Lower lobe of right lung (tissue), 2 donors: ENCODE results near the gene ZCCHC12. TPM values are rescaled to one million over a fixed set of nuclear protein-coding genes. Genes with fewer than 3 reads are reported as not detected.

Experiments
- ATAC-seq, 2 donors: fragments of 200-7000 bp; cut with Tn5 transposase; one replicate each; pipeline ENCODE4 v1.9.1; 2020 to 2022; ENCODE audit warnings: mild to moderate bottlenecking in 2 of 2, moderate library complexity in 2 of 2
- DNase-seq: peaks from one replicate; pipeline ENCODE4 v3.0.0-alpha.2; 2020
- H3K27ac ChIP-seq: fragments of 200-600 bp; one replicate; pipeline ENCODE4 v1.8.0; 2022
- H3K27me3 ChIP-seq: fragments of 200-600 bp; one replicate; pipeline ENCODE4 v1.8.0; 2022; ENCODE audit warnings: low read depth
- H3K36me3 ChIP-seq: fragments of 200-600 bp; one replicate; pipeline ENCODE4 v1.8.0; 2022; ENCODE audit warnings: mild to moderate bottlenecking
- H3K4me1 ChIP-seq: fragments of 200-600 bp; one replicate; pipeline ENCODE4 v1.8.0; 2022
- H3K4me3 ChIP-seq: fragments of 200-600 bp; one replicate; pipeline ENCODE4 v1.8.0; 2022; ENCODE audit warnings: mild to moderate bottlenecking
- H3K9me3 ChIP-seq: fragments of 200-600 bp; one replicate; pipeline ENCODE4 v1.8.0; 2022
- CTCF ChIP-seq: fragments of 200-600 bp; IDR thresholded peaks from one replicate; pipeline ENCODE4 v1.8.0; 2022; ENCODE audit warnings: antibody characterized with exemption, mild to moderate bottlenecking
- intact Hi-C: fragments of 100-400 bp; cut with DNase I; formaldehyde crosslinking; loops from one replicate; pipeline ENCODE4 v1.11.0; 2022
- total RNA-seq: library from RNA; stranded (reverse); fragmentation: NEBNext Ultra II Directional; extraction: Animal tissue kit (Norgen Biotek cat#: 25700); gene quantifications from one replicate; pipeline ENCODE4 v1.2.1, GENCODE V29; 2021
- donor health status: DM: no; HTN: yes; CAD: no; lungs with severe emphysema.

The ZCCHC12 gene
- total RNA-seq, 1 donor from 2014 or later, result not detected

DNA sequence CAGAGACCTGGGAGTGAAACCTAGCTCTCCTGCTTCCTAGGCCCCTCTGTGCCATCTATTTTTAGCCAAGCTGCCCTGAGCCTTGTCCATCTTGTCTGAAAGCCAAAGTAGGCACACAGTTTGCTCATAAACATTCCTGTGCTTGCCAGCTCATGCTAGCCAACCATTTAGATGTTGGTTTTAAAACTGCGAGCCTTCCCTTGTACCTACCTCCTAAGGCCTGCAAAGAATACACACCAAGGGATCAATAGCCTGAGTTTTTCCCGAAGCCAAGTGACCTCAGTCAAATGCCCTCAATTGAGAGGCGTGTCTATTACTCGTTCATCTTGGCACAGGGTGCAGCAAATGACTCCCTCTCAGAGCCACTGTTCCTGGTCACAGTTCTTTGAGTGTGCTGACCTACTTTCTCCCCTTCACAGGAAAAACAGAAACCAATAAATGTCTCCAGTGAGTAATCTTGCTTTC lies 48.5 kb downstream of the ZCCHC12 start:
- H3K4me1 ChIP-seq, result no peaks in the 10 kb centered on the region
- H3K27ac ChIP-seq, result peak overlapping the region; percentile 24
- no peaks in the 10 kb centered on the region for H3K9me3 ChIP-seq
- no peak for DNase-seq
- peak; percentile 76 to 92 for ATAC-seq
- no peak overlapping the region for H3K4me3 ChIP-seq
- no peaks in the 10 kb centered on the region for H3K27me3 ChIP-seq
- intact Hi-C loops, result no loop called here
- H3K36me3 ChIP-seq, result no peaks in the 10 kb centered on the region
- TF ChIP-seq CTCF, result no peak

Other genes starting within 250 kb of the ZCCHC12 start
- gene IL13RA1, start 96.2 kb upstream of the ZCCHC12 start, total RNA-seq, result 84.0 TPM
- gene LONRF3, start 150.8 kb downstream of the ZCCHC12 start, total RNA-seq, result 27.6 TPM
- gene CT47C1, start 249.2 kb downstream of the ZCCHC12 start, total RNA-seq, result not detected